ENCODE results near the gene BTG2.
"Not testable (repeated sequence)": the region's sequence is repeated elsewhere in the genome, so short reads cannot be mapped to it uniquely, and the experiment has no call there.

BTG2 gene

DNA sequence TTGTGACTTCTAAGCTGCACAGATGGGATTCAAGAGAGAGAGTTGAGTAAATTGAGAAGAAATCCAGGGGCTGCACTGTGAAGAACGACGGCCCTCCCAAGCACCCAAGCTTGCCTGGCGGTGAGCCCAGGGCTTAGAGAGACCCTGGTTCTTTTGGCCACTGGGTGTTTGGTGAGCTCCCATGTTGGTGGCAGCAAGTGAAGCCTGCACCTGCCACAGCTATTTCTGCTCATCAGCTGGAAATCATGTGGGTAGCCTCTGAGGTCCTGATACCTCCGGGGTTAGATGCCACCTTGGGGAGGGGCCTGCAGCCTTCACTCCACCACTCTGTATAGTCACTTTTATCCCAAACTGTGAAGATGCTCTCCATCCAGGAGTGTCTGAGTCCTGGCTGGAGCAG, 6.2 kb upstream of the BTG2 start:
- DNase-seq (ENCODE audit: low spot score): no peak

DNA sequence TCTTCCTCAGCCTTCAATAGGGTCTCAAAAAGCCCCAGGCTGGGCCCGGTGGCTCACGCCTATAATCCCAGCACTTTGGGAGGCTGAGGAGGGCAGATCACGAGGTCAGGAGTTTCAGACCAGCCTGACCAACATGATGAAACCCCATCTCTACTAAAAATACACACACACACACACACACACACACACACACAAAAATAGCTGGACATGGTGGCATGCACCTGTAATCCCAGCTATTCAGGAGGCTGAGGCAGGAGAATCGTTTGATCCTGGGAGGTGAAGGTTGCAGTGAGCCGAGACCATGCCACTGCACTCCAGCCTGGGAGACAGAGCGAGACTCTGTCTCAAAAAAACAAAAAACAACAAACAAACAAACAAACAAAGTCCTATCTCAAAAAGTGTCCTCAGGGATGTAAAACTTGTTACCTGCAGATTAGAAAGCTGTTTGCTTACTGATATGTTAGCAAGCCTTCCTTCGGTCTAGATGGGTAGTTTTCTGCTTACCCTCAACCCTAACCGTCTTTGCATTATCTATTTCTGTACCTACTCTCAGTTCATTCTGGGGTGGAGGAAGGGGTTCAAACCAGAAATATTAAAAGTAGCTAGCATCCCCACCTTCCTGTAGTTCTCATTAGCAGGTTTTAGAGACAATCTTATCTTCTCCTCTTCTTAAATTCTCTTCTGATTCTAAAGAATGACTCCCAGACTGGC, 5.4 kb upstream of the BTG2 start:
- DNase-seq (ENCODE audit: low spot score): not testable (repeated sequence)

More for the DNA sequence above, 6.2 kb upstream of the BTG2 start:
- TF ChIP-seq, protein P1, sequence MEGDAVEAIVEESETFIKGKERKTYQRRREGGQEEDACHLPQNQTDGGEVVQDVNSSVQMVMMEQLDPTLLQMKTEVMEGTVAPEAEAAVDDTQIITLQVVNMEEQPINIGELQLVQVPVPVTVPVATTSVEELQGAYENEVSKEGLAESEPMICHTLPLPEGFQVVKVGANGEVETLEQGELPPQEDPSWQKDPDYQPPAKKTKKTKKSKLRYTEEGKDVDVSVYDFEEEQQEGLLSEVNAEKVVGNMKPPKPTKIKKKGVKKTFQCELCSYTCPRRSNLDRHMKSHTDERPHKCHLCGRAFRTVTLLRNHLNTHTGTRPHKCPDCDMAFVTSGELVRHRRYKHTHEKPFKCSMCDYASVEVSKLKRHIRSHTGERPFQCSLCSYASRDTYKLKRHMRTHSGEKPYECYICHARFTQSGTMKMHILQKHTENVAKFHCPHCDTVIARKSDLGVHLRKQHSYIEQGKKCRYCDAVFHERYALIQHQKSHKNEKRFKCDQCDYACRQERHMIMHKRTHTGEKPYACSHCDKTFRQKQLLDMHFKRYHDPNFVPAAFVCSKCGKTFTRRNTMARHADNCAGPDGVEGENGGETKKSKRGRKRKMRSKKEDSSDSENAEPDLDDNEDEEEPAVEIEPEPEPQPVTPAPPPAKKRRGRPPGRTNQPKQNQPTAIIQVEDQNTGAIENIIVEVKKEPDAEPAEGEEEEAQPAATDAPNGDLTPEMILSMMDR (IDR thresholded peaks at IDR 0.05; ENCODE audit: extremely low read depth, missing control alignments): no peak

DNA sequence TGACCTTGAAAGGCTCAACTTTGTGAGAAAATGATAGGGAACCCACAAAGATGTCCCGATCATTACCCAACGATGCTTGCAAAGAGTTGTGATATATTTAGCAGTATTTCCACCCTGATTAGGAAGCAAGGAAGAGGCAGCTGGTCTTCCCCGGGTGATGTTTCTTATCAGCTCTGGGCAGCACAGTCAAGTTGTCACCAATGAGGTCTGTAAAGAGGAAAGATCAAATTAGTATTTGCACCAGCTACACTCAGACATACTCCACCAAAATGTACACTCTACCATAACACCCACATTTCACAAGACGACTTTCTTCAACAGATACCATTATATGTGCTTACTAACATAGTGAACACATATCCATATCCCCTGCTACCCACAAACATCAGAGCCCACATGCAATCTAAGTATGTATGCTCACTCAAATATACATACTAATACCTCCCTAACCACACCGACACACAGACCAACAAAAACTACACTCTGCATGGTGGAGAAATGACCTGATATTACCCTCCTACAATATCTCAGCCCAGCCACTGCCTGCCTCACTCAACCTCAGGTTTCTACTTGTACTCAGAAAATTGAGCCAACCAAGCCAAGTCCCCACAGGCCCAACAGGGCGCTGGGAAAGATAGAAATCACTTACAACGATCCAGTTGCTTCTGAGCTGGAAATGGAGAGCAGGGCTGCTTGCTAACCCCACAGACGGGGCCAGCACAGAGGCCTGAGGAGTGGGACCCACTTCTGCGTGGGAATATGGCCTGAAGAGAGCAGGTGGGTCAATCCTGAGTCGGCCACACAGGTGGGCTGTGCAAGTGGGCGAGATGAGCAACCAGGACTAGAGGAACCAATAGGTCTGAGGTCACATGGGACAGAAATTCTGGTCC, 4.6 kb upstream of the BTG2 start:
- no peak for DNase-seq (ENCODE audit: low spot score)
- TF ChIP-seq, protein P1 (IDR thresholded peaks at IDR 0.05; ENCODE audit: extremely low read depth, missing control alignments): no peak

DNA sequence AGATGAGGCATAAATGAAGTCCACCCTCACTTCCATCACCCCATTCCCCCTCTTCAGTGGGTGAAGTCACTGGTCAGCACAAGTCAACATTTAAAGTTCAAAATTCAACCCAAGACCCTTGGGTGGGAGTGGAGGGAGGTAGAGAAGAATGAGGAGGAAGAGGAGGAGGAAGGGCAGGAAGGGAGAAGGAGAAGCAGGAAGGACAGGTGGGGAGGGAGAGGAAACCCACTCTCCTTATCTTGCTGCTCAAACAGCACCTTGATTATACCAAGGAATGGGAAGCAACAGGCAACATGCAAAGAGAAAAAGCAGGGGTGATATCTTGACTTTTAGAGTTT, 4.0 kb upstream of the BTG2 start:
- DNase-seq (ENCODE audit: low spot score): no peak
- TF ChIP-seq, protein P1 (IDR thresholded peaks at IDR 0.05; ENCODE audit: extremely low read depth, missing control alignments): no peak

DNA sequence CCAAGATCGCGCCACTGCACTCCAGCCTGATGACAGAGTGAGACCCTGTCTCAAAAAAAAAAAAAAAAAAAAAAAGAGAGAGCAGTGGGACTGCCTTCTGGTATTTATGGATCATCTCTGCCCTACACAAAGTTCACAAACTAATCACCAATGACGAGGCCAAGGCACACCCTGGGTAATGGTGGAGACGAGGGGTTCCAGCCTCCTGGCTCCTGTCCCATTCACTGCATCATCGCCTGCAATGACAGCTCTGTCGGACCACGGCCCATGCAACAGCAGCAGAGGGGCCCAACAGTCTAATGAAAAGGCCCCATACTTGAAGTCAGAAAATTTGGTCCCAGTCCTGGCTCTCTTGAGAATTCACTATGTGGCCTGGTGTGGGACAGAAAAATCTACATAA, 2.9 kb upstream of the BTG2 start:
- no peak for DNase-seq (ENCODE audit: low spot score)
- TF ChIP-seq, protein P1 (IDR thresholded peaks at IDR 0.05; ENCODE audit: extremely low read depth, missing control alignments): no peak

DNA sequence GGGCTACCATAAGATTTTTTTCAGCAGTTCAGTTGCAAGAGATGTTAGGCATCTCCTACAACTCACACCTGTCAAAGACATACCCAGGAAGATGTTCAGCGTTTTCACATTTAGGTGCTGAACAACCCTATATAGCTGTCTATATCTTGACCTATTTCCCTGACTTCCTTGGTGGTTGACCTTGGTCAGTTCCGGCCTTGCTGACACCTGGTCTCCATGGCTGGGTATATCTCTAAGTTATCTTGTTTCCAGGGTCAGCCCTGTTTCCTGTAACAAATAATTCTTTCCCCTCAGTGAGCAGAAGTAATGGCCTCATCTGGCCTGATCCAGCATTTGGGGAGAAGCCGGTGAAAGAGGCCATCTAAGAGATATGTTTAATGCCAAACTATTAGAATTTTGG, 2.4 kb upstream of the BTG2 start:
- TF ChIP-seq, protein P1 (IDR thresholded peaks at IDR 0.05; ENCODE audit: extremely low read depth, missing control alignments): no peak
- DNase-seq (ENCODE audit: low spot score): no peak

DNA sequence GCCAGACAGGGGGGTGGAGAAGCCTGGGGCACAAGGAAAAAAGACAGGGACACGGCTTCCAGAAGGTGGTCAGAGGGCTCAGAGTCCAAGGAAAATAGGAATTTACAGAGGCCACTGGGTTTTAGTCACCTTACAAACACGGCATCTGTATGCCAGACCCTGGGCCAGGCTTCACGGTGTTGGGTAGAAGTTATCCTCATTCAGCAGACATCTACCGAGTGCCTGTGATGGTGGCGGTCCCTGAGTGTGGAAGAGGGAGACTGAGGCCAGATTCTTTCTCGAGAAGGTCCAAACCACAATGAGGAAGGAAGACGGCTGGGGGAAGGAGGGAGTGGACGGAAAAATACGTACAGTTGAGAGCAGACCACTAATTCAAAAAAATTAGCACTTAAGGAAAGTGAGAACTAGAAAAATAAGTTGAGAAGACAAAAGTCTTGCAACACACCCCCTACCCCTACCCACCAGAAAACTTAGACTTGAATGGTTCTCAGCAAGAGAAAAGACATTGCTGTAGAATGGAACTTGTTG, 864 bp upstream of the BTG2 start:
- no peak for DNase-seq (ENCODE audit: low spot score)
- TF ChIP-seq, protein P1 (IDR thresholded peaks at IDR 0.05; ENCODE audit: extremely low read depth, missing control alignments): no peak

Measured in GM20000 (cell line).